HEK293 (cell line): Measurements from ENCODE around the gene IRAK1BP1.

ENCODE experiments used
- CTCF ChIA-PET: fragments of 350-600 bp; formaldehyde crosslinking; extraction: SDS; loops from one replicate; lab custom pipeline; 2021; ENCODE audit warnings: antibody characterized with exemption; lab: Yijun Ruan, JAX
- POLR2A ChIA-PET: fragments of 300-600 bp; formaldehyde crosslinking; extraction: SDS; loops from one replicate; lab custom pipeline; 2020; ENCODE audit warnings: antibody characterized with exemption, inconsistent platforms; lab: Yijun Ruan, JAX
- H3K27ac ChIP-seq: fragments of 200-500 bp; sonication (Bioruptor generic); 2 replicates; pipeline ENCODE4 v1.5.1; 2014; ENCODE audit warnings: low read depth, low read length, control low read depth, inconsistent platforms; ENCODE audit errors: extremely low read depth
- H3K36me3 ChIP-seq, 2 experiments: fragments of 200-500 bp in 1 of 2; sonication (Bioruptor generic) in 1 of 2; 1 replicate in 1 of 2; 2 replicates in 1 of 2; pipeline ENCODE4 v1.5.1; 2014 to 2017; ENCODE audit warnings: inconsistent platforms in 2 of 2, low read length in 2 of 2; ENCODE audit not compliant: control insufficient read depth in 2 of 2, insufficient read depth in 1 of 2
- H3K4me1 ChIP-seq: fragments of 200-500 bp; sonication (Bioruptor generic); 2 replicates; pipeline ENCODE4 v1.5.1; 2014; ENCODE audit warnings: mild to moderate bottlenecking, low read length, inconsistent platforms; ENCODE audit not compliant: control insufficient read depth, insufficient read depth
- H3K4me3 ChIP-seq: 2 replicates; pipeline ENCODE4 v1.5.1; 2011; ENCODE audit warnings: low read depth, mild to moderate bottlenecking, control low read depth, low read length, moderate library complexity
- H3K9me3 ChIP-seq: fragments of 200-500 bp; sonication (Bioruptor generic); 2 replicates; pipeline ENCODE4 v1.5.1; 2014; ENCODE audit warnings: low read depth, low read length, inconsistent platforms; ENCODE audit not compliant: control insufficient read depth, insufficient read depth
- BCL11A ChIP-seq: fragments of 450-650 bp; formaldehyde crosslinking; IDR thresholded peaks from 2 replicates; pipeline ENCODE4 v1.5.1; 2016; ENCODE audit warnings: low read depth, missing biosample characterization, missing genetic modification characterization
- KLF10 ChIP-seq: fragments of 450-650 bp; IDR thresholded peaks from 2 replicates; pipeline ENCODE4 v1.5.1; 2018; ENCODE audit warnings: missing biosample characterization, mild to moderate bottlenecking, missing genetic modification characterization
- RBAK ChIP-seq: fragments of 450-650 bp; formaldehyde crosslinking; IDR thresholded peaks from 2 replicates; pipeline ENCODE4 v1.5.1; 2016; ENCODE audit warnings: missing biosample characterization, missing genetic modification characterization
- SP3 ChIP-seq: fragments of 450-650 bp; formaldehyde crosslinking; IDR thresholded peaks from 2 replicates; pipeline ENCODE4 v1.5.1; 2016; ENCODE audit warnings: missing biosample characterization, missing genetic modification characterization
- ZFHX2 ChIP-seq: fragments of 450-650 bp; formaldehyde crosslinking; conservative IDR thresholded peaks from 2 replicates; pipeline ENCODE4 v1.5.1; 2016; ENCODE audit warnings: missing biosample characterization, missing genetic modification characterization
- ZFP37 ChIP-seq: fragments of 450-650 bp; formaldehyde crosslinking; IDR thresholded peaks from 2 replicates; pipeline ENCODE4 v1.5.1; 2016; ENCODE audit warnings: missing biosample characterization, missing genetic modification characterization
- ZNF10 ChIP-seq: fragments of 450-650 bp; formaldehyde crosslinking; IDR thresholded peaks from 2 replicates; pipeline ENCODE4 v1.5.1; 2017; ENCODE audit warnings: missing biosample characterization, missing genetic modification characterization
- ZNF23 ChIP-seq: fragments of 450-650 bp; formaldehyde crosslinking; IDR thresholded peaks from 2 replicates; pipeline ENCODE4 v1.5.1; 2016; ENCODE audit warnings: missing biosample characterization, missing genetic modification characterization, borderline replicate concordance
- ZNF239 ChIP-seq: fragments of 450-650 bp; formaldehyde crosslinking; IDR thresholded peaks from 2 replicates; pipeline ENCODE4 v1.5.1; 2016; ENCODE audit warnings: missing biosample characterization, missing genetic modification characterization
- ZNF266 ChIP-seq: fragments of 450-650 bp; formaldehyde crosslinking; IDR thresholded peaks from 2 replicates; pipeline ENCODE4 v1.5.1; 2016; ENCODE audit warnings: missing biosample characterization, missing genetic modification characterization, low read depth
- ZNF354C ChIP-seq: fragments of 450-650 bp; formaldehyde crosslinking; IDR thresholded peaks from 2 replicates; pipeline ENCODE4 v1.5.1; 2016; ENCODE audit warnings: missing biosample characterization, missing genetic modification characterization, low read depth, borderline replicate concordance
- ZNF433 ChIP-seq: fragments of 450-650 bp; formaldehyde crosslinking; IDR thresholded peaks from 2 replicates; pipeline ENCODE4 v1.5.1; 2016; ENCODE audit warnings: missing biosample characterization, missing genetic modification characterization, low read depth
- ZNF560 ChIP-seq: fragments of 450-650 bp; formaldehyde crosslinking; IDR thresholded peaks from 2 replicates; pipeline ENCODE4 v1.5.1; 2017; ENCODE audit warnings: missing biosample characterization, missing genetic modification characterization, borderline replicate concordance
- ZNF571 ChIP-seq: fragments of 450-650 bp; formaldehyde crosslinking; IDR thresholded peaks from 2 replicates; pipeline ENCODE4 v1.5.0; 2017; ENCODE audit warnings: missing biosample characterization, missing genetic modification characterization
- ZNF776 ChIP-seq: fragments of 450-650 bp; formaldehyde crosslinking; IDR thresholded peaks from 2 replicates; pipeline ENCODE4 v1.5.0; 2017; ENCODE audit warnings: missing biosample characterization, missing genetic modification characterization, borderline replicate concordance
- ZNF777 ChIP-seq: fragments of 450-650 bp; formaldehyde crosslinking; IDR thresholded peaks from 2 replicates; pipeline ENCODE4 v1.5.1; 2017; ENCODE audit warnings: missing biosample characterization, missing genetic modification characterization, borderline replicate concordance
- ZNF792 ChIP-seq: fragments of 450-650 bp; formaldehyde crosslinking; IDR thresholded peaks from 2 replicates; pipeline ENCODE4 v1.5.1; 2016; ENCODE audit warnings: missing biosample characterization, missing genetic modification characterization
- TF ChIP-seq, protein P1 (sequence below): fragments of 450-650 bp; formaldehyde crosslinking; IDR thresholded peaks from 2 replicates; pipeline ENCODE4 v1.5.1; 2016; ENCODE audit warnings: missing biosample characterization, missing genetic modification characterization

IRAK1BP1 gene

DNA sequence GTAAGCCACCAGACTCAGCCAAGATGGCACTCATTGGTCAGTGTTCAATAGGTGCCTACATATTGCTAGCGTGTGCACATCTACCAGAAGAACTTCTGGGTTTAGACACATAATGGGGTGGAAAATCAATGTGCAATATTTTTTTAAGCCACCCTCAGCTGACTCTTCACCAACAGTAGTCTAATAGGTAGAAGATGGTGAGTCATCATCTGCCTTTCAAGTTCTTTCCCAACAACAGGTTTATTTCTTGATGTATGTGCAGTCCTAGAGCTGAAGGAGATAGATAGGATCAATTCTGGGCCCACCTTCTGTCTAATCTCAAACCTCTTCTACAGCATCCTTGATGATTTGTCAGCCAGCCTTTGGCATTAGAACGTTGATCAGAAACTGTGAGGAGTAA is 41.3 kb downstream of the IRAK1BP1 start:
- peaks cover 0 to 18% of the 10 kb centered on the region in 2 experiments; a peak in 1 of 3 replicates for H3K36me3 ChIP-seq
- no peak overlapping the region for H3K27ac ChIP-seq
- no peaks in the 10 kb centered on the region for H3K9me3 ChIP-seq
- ChIA-PET CTCF (interaction anchor here (1.1 kb wide), 1 partner anchor 9 kb away, joined by 3 read pairs; no protein-coding TSS in a partner anchor), POLR2A (interaction anchor here (0.6 kb wide), 1 partner anchor 38 kb away, joined by 3 read pairs; no protein-coding TSS in a partner anchor)
- TF ChIP-seq SP3 (tag by site-specific recombination) (no peak), ZFHX2 (tag by site-specific recombination) (no peak), ZNF239 (tag by site-specific recombination) (no peak), ZNF10 (no peak), KLF10 (no peak), RBAK (tag by site-specific recombination) (no peak), ZNF266 (tag by site-specific recombination) (no peak), ZNF354C (tag by site-specific recombination) (no peak), ZNF792 (tag by site-specific recombination) (no peak), ZNF433 (tag by site-specific recombination) (no peak), BCL11A (tag by site-specific recombination) (no peak), ZNF560 (tag by site-specific recombination) (no peak), ZNF571 (tag by site-specific recombination) (no peak), ZNF776 (tag by site-specific recombination) (no peak)
- TF ChIP-seq, protein P1, sequence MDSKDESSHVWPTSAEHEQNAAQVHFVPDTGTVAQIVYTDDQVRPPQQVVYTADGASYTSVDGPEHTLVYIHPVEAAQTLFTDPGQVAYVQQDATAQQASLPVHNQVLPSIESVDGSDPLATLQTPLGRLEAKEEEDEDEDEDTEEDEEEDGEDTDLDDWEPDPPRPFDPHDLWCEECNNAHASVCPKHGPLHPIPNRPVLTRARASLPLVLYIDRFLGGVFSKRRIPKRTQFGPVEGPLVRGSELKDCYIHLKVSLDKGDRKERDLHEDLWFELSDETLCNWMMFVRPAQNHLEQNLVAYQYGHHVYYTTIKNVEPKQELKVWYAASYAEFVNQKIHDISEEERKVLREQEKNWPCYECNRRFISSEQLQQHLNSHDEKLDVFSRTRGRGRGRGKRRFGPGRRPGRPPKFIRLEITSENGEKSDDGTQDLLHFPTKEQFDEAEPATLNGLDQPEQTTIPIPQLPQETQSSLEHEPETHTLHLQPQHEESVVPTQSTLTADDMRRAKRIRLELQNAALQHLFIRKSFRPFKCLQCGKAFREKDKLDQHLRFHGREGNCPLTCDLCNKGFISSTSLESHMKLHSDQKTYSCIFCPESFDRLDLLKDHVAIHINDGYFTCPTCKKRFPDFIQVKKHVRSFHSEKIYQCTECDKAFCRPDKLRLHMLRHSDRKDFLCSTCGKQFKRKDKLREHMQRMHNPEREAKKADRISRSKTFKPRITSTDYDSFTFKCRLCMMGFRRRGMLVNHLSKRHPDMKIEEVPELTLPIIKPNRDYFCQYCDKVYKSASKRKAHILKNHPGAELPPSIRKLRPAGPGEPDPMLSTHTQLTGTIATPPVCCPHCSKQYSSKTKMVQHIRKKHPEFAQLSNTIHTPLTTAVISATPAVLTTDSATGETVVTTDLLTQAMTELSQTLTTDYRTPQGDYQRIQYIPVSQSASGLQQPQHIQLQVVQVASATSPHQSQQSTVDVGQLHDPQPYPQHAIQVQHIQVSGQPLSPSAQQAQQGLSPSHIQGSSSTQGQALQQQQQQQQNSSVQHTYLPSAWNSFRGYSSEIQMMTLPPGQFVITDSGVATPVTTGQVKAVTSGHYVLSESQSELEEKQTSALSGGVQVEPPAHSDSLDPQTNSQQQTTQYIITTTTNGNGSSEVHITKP (tag by site-specific recombination) = no peak
- TF ChIP-seq, all 188 proteins: peak for 0
- Histone ChIP-seq H3K4me3 (no peak overlapping the region), H3K4me1 (no peaks in the 10 kb centered on the region)

DNA sequence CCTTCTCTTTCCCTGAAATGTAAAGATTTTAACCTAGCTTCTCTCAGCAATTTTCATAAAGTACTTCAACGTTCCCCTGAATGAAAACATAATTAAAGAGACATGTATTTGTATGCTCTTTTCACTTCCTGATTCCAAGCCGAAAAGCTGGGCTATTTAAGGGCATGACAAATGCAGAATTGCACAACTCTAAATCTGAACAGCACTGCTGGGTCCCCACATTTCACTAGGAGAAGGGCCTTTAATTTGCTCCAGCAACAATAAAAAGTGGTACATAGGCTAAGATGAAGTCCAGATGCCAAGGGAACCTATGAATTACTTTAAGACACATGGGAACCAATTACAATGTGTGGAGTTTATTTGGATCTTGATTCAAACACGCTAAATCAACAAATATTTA is 42.0 kb downstream of the IRAK1BP1 start:
- ChIA-PET POLR2A (no interaction called here), CTCF (no interaction called here)
- Histone ChIP-seq H3K4me3 (no peak overlapping the region), H3K27ac (no peak overlapping the region), H3K36me3 (peaks cover 0 to 12% of the 10 kb centered on the region in 2 experiments; a peak in 1 of 3 replicates), H3K4me1 (no peaks in the 10 kb centered on the region), H3K9me3 (no peaks in the 10 kb centered on the region)
- TF ChIP-seq ZNF777 = no peak
- TF ChIP-seq ZFP37 (tag by site-specific recombination) = no peak
- no peak for TF ChIP-seq ZNF23 (tag by site-specific recombination)

DNA sequence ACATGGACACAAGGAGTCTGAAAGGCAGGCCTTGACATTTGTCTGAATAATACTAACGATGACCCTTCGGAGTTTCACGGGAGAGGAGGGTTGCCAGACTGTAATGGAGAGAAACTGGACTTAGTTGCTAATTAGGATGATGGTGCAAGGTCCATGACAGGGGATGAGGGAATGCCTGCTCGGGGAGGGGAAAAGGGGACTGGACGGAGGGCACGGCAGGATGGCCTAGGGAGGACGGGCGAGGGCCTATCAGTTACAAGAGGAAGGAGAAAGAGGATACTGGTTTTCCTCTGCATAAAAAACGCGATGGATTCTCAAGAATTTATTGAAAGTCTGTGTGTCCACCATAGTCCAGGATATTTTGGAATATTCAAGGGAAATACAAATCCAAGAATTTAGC is 42.7 kb downstream of the IRAK1BP1 start:
- Histone ChIP-seq H3K36me3 (peaks cover 0 to 12% of the 10 kb centered on the region in 2 experiments; a peak in 1 of 3 replicates), H3K4me3 (no peak overlapping the region), H3K9me3 (no peaks in the 10 kb centered on the region), H3K27ac (no peak overlapping the region), H3K4me1 (no peaks in the 10 kb centered on the region)
- POLR2A ChIA-PET = no interaction called here
- CTCF ChIA-PET = no interaction called here
- TF ChIP-seq ZNF10 = no peak
